CD4-positive, alpha-beta T cell treated with Interleukin-15 for 1 hour (primary cell): ENCODE data around the gene ADAMTSL1.

Source experiments
- DNase-seq: peaks from one replicate; pipeline ENCODE4 v3.0.0-alpha.2; 2020

Gene ADAMTSL1

GRCh38 chr9:18743971-18744370, 270.0 kb downstream of the ADAMTSL1 start:
- DNase-seq: no peak

- DNase-seq: no peak
Measured at GRCh38 chr9:18745710-18746109, 271.8 kb downstream of the ADAMTSL1 start.

- DNase-seq: no peak
Measured at GRCh38 chr9:18746631-18747030, 272.7 kb downstream of the ADAMTSL1 start.

- DNase-seq: no peak
Measured at GRCh38 chr9:18747595-18747994, 273.6 kb downstream of the ADAMTSL1 start.

- DNase-seq: no peak
Measured at GRCh38 chr9:18748251-18748701, 274.3 kb downstream of the ADAMTSL1 start.

- DNase-seq: no peak
Measured at GRCh38 chr9:18749711-18750110, 275.8 kb downstream of the ADAMTSL1 start.

GRCh38 chr9:18753904-18754303, 280.0 kb downstream of the ADAMTSL1 start:
- DNase-seq: no peak

- DNase-seq: no peak
Measured at GRCh38 chr9:18754537-18754936, 280.6 kb downstream of the ADAMTSL1 start.

- no peak for DNase-seq
Measured at GRCh38 chr9:18755263-18755662, 281.3 kb downstream of the ADAMTSL1 start.

- no peak for DNase-seq
Measured at GRCh38 chr9:18756712-18757125, 282.8 kb downstream of the ADAMTSL1 start.

- no peak for DNase-seq
Measured at GRCh38 chr9:18759827-18760226, 285.9 kb downstream of the ADAMTSL1 start.

GRCh38 chr9:18761742-18762300, 287.9 kb downstream of the ADAMTSL1 start:
- no peak for DNase-seq

- DNase-seq: no peak
Measured at GRCh38 chr9:18766989-18767550, 293.1 kb downstream of the ADAMTSL1 start.

- no peak for DNase-seq
Measured at GRCh38 chr9:18768951-18769622, 295.1 kb downstream of the ADAMTSL1 start.

GRCh38 chr9:18770131-18770908, 296.4 kb downstream of the ADAMTSL1 start:
- DNase-seq: no peak

- no peak for DNase-seq
Measured at GRCh38 chr9:18771011-18771410, 297.1 kb downstream of the ADAMTSL1 start.

GRCh38 chr9:18771763-18772162, 297.8 kb downstream of the ADAMTSL1 start:
- DNase-seq: no peak

GRCh38 chr9:18775241-18775640, 301.3 kb downstream of the ADAMTSL1 start:
- no peak for DNase-seq

GRCh38 chr9:18775930-18776329, 302.0 kb downstream of the ADAMTSL1 start:
- DNase-seq: no peak

GRCh38 chr9:18776836-18777820, 303.2 kb downstream of the ADAMTSL1 start:
- no peak for DNase-seq

- no peak for DNase-seq
Measured at GRCh38 chr9:18778147-18778546, 304.2 kb downstream of the ADAMTSL1 start.

- no peak for DNase-seq
Measured at GRCh38 chr9:18778846-18779245, 304.9 kb downstream of the ADAMTSL1 start.
